ENCODE results near the gene SNX24.
"Not testable (repeated sequence)": the region's sequence is repeated elsewhere in the genome, so short reads cannot be mapped to it uniquely, and the experiment has no call there.

SNX24 gene

DNA sequence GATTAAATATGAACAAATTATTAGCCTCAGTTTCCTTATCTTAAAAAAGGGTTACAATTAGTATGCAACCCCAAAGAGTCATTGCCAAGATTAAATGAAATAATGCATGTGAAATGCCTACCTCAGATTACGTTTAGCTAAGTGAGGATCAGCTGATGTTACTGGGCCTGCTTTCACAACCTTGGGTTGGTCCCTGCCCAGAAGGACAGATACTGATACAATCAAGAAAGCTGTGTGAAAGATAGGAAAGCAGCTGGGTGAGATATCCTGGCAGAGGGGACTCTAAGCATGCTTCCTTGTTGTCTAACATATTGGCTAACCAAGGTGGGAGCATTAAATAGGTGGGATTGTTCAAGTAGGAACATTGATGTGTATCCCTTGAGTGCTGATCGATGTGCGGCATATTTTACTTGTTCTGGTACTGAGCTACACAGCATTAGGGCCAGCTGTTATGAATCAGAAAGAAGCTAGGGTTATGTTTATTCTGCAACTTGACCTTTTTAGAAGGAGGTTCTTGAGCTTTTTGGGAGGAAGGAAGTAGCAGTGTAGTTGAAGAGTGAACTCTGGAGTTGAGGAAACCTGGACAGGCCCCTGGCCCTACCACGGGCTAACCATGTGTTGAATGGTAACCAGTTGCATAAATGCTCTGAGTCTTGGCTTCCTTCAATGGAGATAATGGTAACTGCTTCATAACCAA is 28.9 kb downstream of the SNX24 start:
- DNase-seq, result no peak

DNA sequence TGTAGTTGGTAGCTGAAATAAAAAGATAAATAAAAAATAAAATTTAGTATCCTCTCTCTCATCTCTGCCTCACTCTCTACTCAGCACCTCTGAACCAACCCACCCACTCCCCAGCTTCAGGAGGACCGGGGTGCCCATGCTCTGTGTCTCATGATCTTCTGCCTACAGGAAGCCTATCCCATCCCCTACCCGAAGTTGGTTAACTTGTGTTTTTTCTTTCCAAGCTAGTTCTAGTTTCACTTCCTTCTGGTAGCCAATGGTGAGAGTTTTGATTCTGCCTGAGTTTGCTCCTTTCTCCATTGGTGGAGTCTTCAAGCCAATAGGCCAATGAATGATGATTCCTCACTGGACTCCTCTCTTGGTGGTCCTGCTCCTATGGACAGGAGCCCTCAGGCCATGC is 32.1 kb downstream of the SNX24 start:
- DNase-seq, result no peak

GRCh38 chr5:122879076-122879475 is 33.7 kb downstream of the SNX24 start:
- no peak for DNase-seq

- no peak for DNase-seq
Measured at GRCh38 chr5:122880170-122880689, 34.8 kb downstream of the SNX24 start.

DNA sequence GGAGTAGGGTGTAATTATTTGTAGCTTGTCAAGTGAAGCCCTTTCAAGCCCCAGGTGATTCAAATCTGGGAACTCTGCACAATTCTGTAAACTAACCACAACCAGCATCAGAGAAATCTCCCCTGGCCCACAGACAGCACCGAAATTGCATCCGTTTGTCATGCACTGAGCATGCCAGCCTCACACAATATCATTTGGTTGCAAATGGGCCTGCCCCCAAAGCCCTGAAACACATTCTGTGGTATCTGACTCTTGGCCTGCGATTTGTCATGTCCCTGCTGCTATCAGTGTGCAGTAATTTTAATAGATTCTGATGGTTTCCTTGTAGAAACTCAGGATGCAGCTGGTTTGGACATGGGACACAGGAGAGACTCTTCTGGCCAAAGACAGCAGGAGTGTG is 35.3 kb downstream of the SNX24 start:
- no peak for DNase-seq

DNA sequence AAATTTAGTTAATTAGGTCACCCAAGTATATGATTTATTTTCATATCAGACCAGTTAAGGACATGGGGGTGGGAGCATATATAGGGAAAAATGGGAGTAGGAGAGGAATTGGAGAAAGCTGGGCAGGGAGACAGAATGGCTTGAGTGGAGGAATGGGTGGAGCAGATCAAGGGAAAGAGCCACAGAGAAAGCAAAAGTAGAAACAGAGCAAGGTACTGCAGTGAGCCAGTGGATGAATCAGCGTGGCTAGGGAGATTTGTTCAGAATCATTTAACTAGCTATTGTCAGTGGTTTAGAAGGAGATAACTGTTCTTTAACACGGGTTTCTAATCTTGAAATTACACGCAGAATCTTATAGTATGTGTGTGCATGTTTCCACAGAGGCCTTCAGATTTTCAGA is 37.4 kb downstream of the SNX24 start:
- peak; percentile 9 for DNase-seq

DNA sequence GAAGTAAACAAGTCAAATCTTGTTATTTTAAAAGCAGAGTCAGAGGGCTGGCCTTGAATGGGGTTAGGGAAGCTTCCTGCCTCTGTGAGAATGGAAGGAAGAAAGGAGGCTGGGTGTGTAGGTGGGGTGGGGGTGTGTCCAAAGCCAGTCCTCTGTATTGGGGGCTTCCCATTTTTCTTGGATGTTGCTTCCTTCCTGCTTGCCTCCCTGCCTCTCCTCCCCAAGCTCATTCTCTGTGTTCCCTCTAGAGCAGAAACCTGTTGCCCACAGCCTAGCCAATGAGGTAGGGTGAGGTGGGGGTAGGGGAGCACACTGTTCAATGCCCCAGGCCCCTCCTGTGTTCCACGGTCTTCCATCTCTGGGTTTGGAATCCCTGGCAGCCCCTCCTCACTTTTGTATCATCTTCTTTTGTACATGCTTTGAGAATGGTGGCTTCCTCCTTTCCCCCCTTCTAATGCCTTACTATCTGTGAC is 39.7 kb downstream of the SNX24 start:
- DNase-seq, result no peak

- DNase-seq, result no peak
Measured at GRCh38 chr5:122885891-122886290, 40.5 kb downstream of the SNX24 start.

GRCh38 chr5:122895141-122895540 is 49.7 kb downstream of the SNX24 start:
- DNase-seq, result no peak

DNA sequence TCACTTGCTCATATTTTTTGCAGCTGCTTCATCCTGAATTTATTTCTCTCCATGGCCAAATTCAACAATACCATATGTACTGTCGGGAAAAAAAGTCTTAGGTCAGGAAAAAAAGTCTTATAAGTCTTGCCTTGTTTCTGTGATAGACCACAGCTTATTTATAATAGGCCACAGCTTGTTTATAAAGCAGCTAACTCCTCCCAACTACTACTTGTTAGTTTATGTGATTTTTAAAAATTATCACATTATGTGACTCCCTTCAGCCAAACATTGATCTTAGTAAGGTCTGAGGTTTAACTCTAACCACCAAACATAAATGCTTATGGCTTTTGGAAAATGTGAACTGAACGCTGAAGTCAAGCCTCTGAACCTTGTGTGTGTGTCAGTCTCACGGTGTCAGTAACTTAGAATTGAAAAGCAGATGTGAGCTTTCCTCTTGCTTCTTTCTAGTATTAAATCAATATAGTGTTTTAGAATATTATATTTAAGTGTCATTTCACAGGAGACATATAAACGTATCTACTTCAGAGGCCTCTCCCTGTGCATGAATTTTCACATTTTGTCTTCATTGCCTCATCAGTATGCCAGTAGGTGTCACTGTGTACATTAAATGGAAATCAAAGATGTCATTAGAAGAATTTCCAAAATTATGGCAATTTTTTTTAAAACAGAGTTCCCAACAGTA is 51.3 kb downstream of the SNX24 start:
- peak; percentile 59 for DNase-seq

- DNase-seq, result no peak
Measured at GRCh38 chr5:122897283-122897602, 51.8 kb downstream of the SNX24 start.

GRCh38 chr5:122901346-122901745 is 55.9 kb downstream of the SNX24 start:
- no peak for DNase-seq

DNA sequence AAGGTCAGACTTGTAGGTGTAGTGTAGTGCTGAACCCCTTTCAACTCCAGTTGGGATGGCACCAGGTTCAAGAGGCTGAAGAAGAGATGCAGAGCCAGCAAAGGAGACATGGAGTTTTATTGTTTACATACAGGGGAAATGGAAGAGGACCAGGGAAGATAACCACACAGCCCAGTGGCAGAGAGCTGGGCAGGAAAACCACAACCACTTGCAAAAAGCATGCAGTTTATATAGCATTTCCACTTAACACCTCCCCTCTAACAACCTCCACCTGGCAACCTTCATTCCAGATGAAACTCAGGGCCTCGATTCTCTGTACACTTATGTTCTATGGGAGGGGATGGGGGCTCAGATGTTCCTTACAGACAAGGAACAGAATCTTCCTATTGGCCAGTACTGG is 56.9 kb downstream of the SNX24 start:
- no peak for DNase-seq

- DNase-seq, result no peak
Measured at GRCh38 chr5:122906768-122907167, 61.4 kb downstream of the SNX24 start.

- no peak for DNase-seq
Measured at GRCh38 chr5:122907276-122907675, 61.9 kb downstream of the SNX24 start.

- DNase-seq, result no peak
Measured at GRCh38 chr5:122908108-122908507, 62.7 kb downstream of the SNX24 start.

DNA sequence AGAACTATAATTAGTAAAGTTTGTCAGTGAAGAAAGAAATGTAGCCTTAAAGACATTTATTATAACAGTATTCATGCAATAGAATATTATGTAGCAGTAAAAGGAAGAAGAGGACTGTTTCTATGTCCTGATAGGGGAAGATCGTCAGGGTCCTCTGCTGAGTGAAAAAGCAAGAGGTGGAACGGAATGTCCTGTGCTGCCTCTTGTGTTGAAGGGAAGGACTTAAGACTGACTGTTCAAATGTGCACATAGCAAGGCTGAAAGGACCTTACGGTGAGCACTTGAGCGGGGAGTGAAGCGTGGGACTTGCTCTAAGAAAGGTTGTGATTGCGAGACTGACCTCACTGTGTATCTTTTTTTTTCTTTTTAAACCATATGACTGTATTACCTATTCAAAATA is 63.2 kb downstream of the SNX24 start:
- no peak for DNase-seq

GRCh38 chr5:122909470-122910100 is 64.2 kb downstream of the SNX24 start:
- no peak for DNase-seq

GRCh38 chr5:122913436-122913835 is 68.0 kb downstream of the SNX24 start:
- not testable (repeated sequence) for DNase-seq

DNA sequence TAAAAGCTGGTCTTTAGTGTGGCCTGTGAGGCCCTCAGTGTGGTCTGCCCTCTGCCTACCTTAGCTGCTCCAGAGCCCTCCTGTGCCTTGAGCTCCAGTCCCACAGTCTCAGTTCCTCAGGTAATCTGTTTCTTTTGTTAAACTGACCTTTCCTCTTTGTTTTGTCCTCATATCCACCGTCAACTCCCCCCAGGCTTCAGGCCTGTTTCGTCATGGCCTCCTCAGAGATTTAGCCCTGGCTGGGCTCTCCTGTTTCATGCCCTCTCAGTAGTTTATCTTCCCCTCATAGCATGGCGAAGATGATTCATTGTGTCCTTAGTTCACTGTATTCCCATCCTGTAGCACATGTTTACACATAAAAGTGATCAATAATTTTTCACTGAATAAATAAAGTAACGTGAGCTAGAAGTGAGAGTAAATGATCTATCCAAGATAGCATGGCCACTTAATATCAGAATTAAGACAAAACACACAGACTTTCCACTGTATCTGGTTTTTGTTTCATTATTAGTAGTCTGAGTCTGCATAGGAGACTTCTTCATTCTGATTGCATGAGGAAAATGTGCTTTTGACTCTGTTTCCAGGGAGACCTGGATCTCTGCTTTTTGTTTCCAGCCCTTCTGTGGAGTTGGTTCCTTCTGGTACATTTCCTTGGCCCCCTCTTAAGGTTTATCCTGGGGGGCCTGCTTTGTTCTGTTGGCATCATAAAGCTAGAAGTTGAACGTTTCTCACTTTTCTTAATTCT is 70.5 kb downstream of the SNX24 start:
- peak; percentile 33 for DNase-seq

DNA sequence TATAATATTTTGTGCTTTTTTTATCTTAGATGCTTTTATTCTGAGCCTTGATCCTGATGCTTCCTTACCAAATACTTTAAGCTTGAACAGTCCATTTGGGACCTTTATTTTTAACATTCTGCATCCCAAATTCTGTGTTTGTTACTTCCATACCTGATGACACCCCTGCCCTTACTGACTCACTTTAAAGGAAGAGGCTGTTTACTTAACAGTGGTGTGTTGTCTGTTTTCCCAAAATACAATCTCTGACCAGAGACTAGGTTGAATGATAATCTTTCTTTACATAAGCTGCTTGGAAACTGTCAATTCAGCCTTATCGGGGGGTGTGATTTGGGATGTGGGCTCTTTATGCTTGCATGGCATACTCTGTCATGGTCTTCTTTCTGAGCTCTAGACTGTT is 71.1 kb downstream of the SNX24 start:
- DNase-seq, result no peak

DNA sequence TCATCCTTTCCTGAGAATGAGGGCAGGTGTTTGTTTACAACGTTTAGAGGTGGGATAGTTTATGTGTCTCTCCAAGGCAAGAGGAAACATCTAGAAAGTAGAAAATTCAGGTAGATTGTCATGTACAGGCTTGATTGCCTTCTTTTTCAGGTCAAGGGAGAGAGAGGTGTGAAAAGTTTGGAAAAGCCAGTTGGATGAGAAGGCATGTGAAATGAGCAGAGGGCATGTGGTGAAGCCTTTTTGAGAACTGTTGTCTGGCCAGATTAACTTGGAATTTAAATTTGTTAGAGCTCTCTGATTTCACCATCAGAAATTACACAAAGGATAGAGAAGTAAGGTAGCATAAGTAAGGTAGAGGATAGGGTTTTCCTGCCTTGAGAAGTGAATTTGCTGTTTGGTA is 74.6 kb downstream of the SNX24 start:
- no peak for DNase-seq

- no peak for DNase-seq
Measured at GRCh38 chr5:122921826-122922225, 76.4 kb downstream of the SNX24 start.

Measured in NCI-H69 (cell line).